ENCODE data around the gene UBE2D2. TPM values are rescaled to one million over a fixed set of nuclear protein-coding genes. Genes with fewer than 3 reads are reported as not detected.

The UBE2D2 gene
- total and polyA plus RNA-seq, 10 of the 15 experiments (the other 5 are each of a cell fraction or from before 2014, with no cell fraction given), result 58.6 to 245 (median 128) TPM

- TF ChIP-seq IRF5 (IDR thresholded peaks at IDR 0.05; ENCODE audit: borderline replicate concordance), result no peak
- TF ChIP-seq PKNOX1 (IDR thresholded peaks at IDR 0.05), result 0 out of 2 replicates have a peak, but pooled peaks have one; percentile 30
- no peak for TF ChIP-seq HDAC2 (IDR thresholded peaks at IDR 0.05)
- no peak for TF ChIP-seq BCL3 (IDR thresholded peaks at IDR 0.05; ENCODE audit: borderline replicate concordance, insufficient read depth, low read depth, low read length, poor library complexity, severe bottlenecking)
- TF ChIP-seq E2F4 (IDR thresholded peaks at IDR 0.05; ENCODE audit: low read depth, low read length), result no peak
- peak; percentile 59; the same call in 1 of the 2 replicates for TF ChIP-seq NR2C1 (IDR thresholded peaks at IDR 0.05)
- peak; percentile 76 for TF ChIP-seq GATAD2B (conservative IDR thresholded peaks at IDR 0.05; ENCODE audit: low read depth)
- TF ChIP-seq CREM (IDR thresholded peaks at IDR 0.05; ENCODE audit: low read depth), result peak; percentile 33
- TF ChIP-seq YBX1 (IDR thresholded peaks at IDR 0.05), result no peak
- TF ChIP-seq USF1 (IDR thresholded peaks at IDR 0.05; ENCODE audit: borderline replicate concordance, extremely low read length, insufficient read depth, low read depth, low read length), result no peak
- peak in 1 of 2 experiments; percentile 56; a peak in 1 of 3 replicates for TF ChIP-seq EGR1 (IDR thresholded peaks at IDR 0.05; ENCODE audit: borderline replicate concordance in 1 of 2, low read depth in 2 of 2, low read length in 2 of 2)
- TF ChIP-seq ZNF217 (IDR thresholded peaks at IDR 0.05), result no peak
- TF ChIP-seq BHLHE40 (IDR thresholded peaks at IDR 0.05; ENCODE audit: borderline replicate concordance in 1 of 2, low read depth in 2 of 2, low read length in 1 of 2), result no peak; a peak in 1 of 4 replicates
- no peak for TF ChIP-seq NFYB (IDR thresholded peaks at IDR 0.05; ENCODE audit: insufficient read depth, low read depth, low read length)
- TF ChIP-seq NR2F1 (conservative IDR thresholded peaks at IDR 0.05), result peak; percentile 97
- no peak for TF ChIP-seq FOXM1 (IDR thresholded peaks at IDR 0.05; ENCODE audit: low read depth, low read length)
- no peak for TF ChIP-seq WRNIP1 (IDR thresholded peaks at IDR 0.05; ENCODE audit: borderline replicate concordance, low read depth, low read length)
- no peak for TF ChIP-seq PAX8 (IDR thresholded peaks at IDR 0.05)
- TF ChIP-seq CBFB (IDR thresholded peaks at IDR 0.05; ENCODE audit: low read depth), result 0 out of 2 replicates have a peak, but pooled peaks have one; percentile 29
These were observed 103.1 kb downstream of the UBE2D2 start (continued) for GRCh38 chr5:139664086-139664693.
